HuH-7.5 (cell line): Measurements from ENCODE around the gene AQP2.

Experiments used
- DNase-seq: peaks from one replicate; pipeline ENCODE4 v3.0.0; 2011; ENCODE audit warnings: low spot score

Gene AQP2

GRCh38 chr12:49920241-49920914 is 30.2 kb upstream of the AQP2 start:
- no peak for DNase-seq

- DNase-seq = no peak
These were observed 29.6 kb upstream of the AQP2 start for GRCh38 chr12:49920915-49921286.

GRCh38 chr12:49921299-49921698 is 29.2 kb upstream of the AQP2 start:
- DNase-seq = no peak

GRCh38 chr12:49921936-49922335 is 28.6 kb upstream of the AQP2 start:
- no peak for DNase-seq

GRCh38 chr12:49922349-49923034 is 28.0 kb upstream of the AQP2 start:
- no peak for DNase-seq

GRCh38 chr12:49923035-49923644 is 27.4 kb upstream of the AQP2 start:
- DNase-seq = no peak

GRCh38 chr12:49923880-49924556 is 26.5 kb upstream of the AQP2 start:
- DNase-seq = no peak

GRCh38 chr12:49924628-49925246 is 25.8 kb upstream of the AQP2 start:
- no peak for DNase-seq

GRCh38 chr12:49925433-49926204 is 24.9 kb upstream of the AQP2 start:
- no peak for DNase-seq

GRCh38 chr12:49928471-49928870 is 22.1 kb upstream of the AQP2 start:
- DNase-seq = no peak

- DNase-seq = no peak
These were observed 21.0 kb upstream of the AQP2 start for GRCh38 chr12:49929581-49929980.

GRCh38 chr12:49930515-49931288 is 19.8 kb upstream of the AQP2 start:
- no peak for DNase-seq

GRCh38 chr12:49932023-49932422 is 18.5 kb upstream of the AQP2 start:
- DNase-seq = no peak

GRCh38 chr12:49932533-49933130 is 17.9 kb upstream of the AQP2 start:
- DNase-seq = no peak

GRCh38 chr12:49933796-49934195 is 16.7 kb upstream of the AQP2 start:
- no peak for DNase-seq

GRCh38 chr12:49934505-49934904 is 16.0 kb upstream of the AQP2 start:
- DNase-seq = no peak

- no peak for DNase-seq
These were observed 13.6 kb upstream of the AQP2 start for GRCh38 chr12:49936925-49937324.

GRCh38 chr12:49937639-49938300 is 12.8 kb upstream of the AQP2 start:
- no peak for DNase-seq

GRCh38 chr12:49939307-49939706 is 11.2 kb upstream of the AQP2 start:
- DNase-seq = no peak

GRCh38 chr12:49939707-49940106 is 10.8 kb upstream of the AQP2 start:
- DNase-seq = no peak
